Lower lobe of right lung (tissue), 2 donors: ENCODE results near the gene SLC2A11. TPM values are rescaled to one million over a fixed set of nuclear protein-coding genes. Genes with fewer than 3 reads are reported as not detected.
A peak's percentile ranks its signal among the peaks of the same experiment; 100 is the strongest.

Experiments
- ATAC-seq, 2 donors: fragments of 200-7000 bp; cut with Tn5 transposase; one replicate each; pipeline ENCODE4 v1.9.1; 2020 to 2022; ENCODE audit warnings: mild to moderate bottlenecking in 2 of 2, moderate library complexity in 2 of 2
- DNase-seq: peaks from one replicate; pipeline ENCODE4 v3.0.0-alpha.2; 2020
- H3K27ac ChIP-seq: fragments of 200-600 bp; one replicate; pipeline ENCODE4 v1.8.0; 2022
- H3K27me3 ChIP-seq: fragments of 200-600 bp; one replicate; pipeline ENCODE4 v1.8.0; 2022; ENCODE audit warnings: low read depth
- H3K36me3 ChIP-seq: fragments of 200-600 bp; one replicate; pipeline ENCODE4 v1.8.0; 2022; ENCODE audit warnings: mild to moderate bottlenecking
- H3K4me1 ChIP-seq: fragments of 200-600 bp; one replicate; pipeline ENCODE4 v1.8.0; 2022
- H3K4me3 ChIP-seq: fragments of 200-600 bp; one replicate; pipeline ENCODE4 v1.8.0; 2022; ENCODE audit warnings: mild to moderate bottlenecking
- H3K9me3 ChIP-seq: fragments of 200-600 bp; one replicate; pipeline ENCODE4 v1.8.0; 2022
- CTCF ChIP-seq: fragments of 200-600 bp; IDR thresholded peaks from one replicate; pipeline ENCODE4 v1.8.0; 2022; ENCODE audit warnings: antibody characterized with exemption, mild to moderate bottlenecking
- intact Hi-C: fragments of 100-400 bp; cut with DNase I; formaldehyde crosslinking; loops from one replicate; pipeline ENCODE4 v1.11.0; 2022
- total RNA-seq: library from RNA; stranded (reverse); fragmentation: NEBNext Ultra II Directional; extraction: Animal tissue kit (Norgen Biotek cat#: 25700); gene quantifications from one replicate; pipeline ENCODE4 v1.2.1, GENCODE V29; 2021
- donor health status: DM: no; HTN: yes; CAD: no; lungs with severe emphysema.

Gene SLC2A11
- total RNA-seq, 1 donor from 2014 or later = 12.7 TPM

DNA sequence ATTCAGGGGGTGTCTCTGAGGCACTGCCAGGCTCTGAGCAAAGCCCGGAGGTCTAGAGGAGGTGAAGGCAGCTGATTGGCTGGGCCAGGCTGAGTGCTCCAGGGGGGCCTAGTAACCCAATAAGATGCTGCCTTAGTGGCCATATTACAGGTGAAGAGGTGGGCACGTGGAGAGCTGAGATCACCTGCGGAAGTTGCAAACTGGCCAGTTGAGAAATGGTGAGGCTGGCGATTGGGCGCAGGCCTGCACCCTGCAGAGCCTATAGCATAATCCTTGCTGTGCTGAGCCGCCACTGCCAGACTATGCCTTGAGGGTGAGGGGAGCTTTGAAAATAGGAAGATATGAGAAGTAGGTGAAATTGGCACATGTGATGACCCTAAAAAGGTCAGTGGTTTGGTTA lies 40.5 kb upstream of the SLC2A11 start:
- Histone ChIP-seq H3K36me3 (peaks cover 91% of the 10 kb centered on the region), H3K27me3 (no peaks in the 10 kb centered on the region), H3K27ac (no peak overlapping the region), H3K4me3 (no peak overlapping the region), H3K9me3 (no peaks in the 10 kb centered on the region), H3K4me1 (no peaks in the 10 kb centered on the region)
- intact Hi-C loops = no loop called here
- ATAC-seq = peak in 1 of 2 donors; percentile 9
- peak; percentile 16 for DNase-seq
- no peak for TF ChIP-seq CTCF

- no peak for TF ChIP-seq CTCF
- intact Hi-C loops = no loop called here
- H3K36me3 ChIP-seq = peaks cover 92% of the 10 kb centered on the region
Measured at GRCh38 chr22:23818541-23818940, 39.1 kb upstream of the SLC2A11 start.

DNA sequence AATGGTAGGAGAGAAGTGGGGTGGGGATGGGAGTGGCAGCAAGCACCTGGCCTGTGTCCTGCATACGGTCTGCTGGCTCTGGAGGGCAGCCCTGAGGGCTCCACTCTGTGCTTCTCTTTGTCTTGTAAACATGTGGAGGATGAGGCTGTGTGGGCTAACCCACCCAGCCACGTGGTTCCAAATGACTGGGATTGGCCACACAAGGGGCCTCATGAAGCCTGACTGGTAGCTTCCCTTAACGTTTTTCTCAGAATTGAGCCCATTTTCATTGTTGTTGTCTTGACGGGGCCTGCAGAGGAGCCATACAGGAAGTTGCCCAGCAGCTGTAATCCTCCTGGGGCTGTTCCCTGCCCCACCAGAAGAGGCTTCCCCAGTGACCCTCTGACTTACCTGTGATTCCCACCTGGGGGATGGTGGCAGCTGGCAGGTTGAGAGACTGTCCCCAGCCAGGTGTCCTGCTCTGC lies 36.9 kb upstream of the SLC2A11 start:
- no peak for TF ChIP-seq CTCF
- no peaks in the 10 kb centered on the region for H3K4me1 ChIP-seq
- no peaks in the 10 kb centered on the region for H3K27me3 ChIP-seq
- intact Hi-C loops = no loop called here
- H3K9me3 ChIP-seq = no peaks in the 10 kb centered on the region
- no peak overlapping the region for H3K27ac ChIP-seq
- no peak overlapping the region for H3K4me3 ChIP-seq
- DNase-seq = peak; percentile 26
- H3K36me3 ChIP-seq = peaks cover 100% of the 10 kb centered on the region
- ATAC-seq = no peak

More at GRCh38 chr22:23818541-23818940, 39.1 kb upstream of the SLC2A11 start:
- no peak for DNase-seq
- ATAC-seq = no peak
- Histone ChIP-seq H3K27ac (no peak overlapping the region), H3K4me1 (no peaks in the 10 kb centered on the region), H3K27me3 (no peaks in the 10 kb centered on the region), H3K4me3 (no peak overlapping the region), H3K9me3 (no peaks in the 10 kb centered on the region)

GRCh38 chr22:23822101-23822671 lies 35.5 kb upstream of the SLC2A11 start:
- intact Hi-C loops = no loop called here
- peak; percentile 26 for DNase-seq
- Histone ChIP-seq H3K4me1 (no peaks in the 10 kb centered on the region), H3K27me3 (no peaks in the 10 kb centered on the region), H3K27ac (no peak overlapping the region), H3K36me3 (peaks cover 100% of the 10 kb centered on the region), H3K4me3 (no peak overlapping the region), H3K9me3 (no peaks in the 10 kb centered on the region)
- no peak for ATAC-seq
- no peak for TF ChIP-seq CTCF

DNA sequence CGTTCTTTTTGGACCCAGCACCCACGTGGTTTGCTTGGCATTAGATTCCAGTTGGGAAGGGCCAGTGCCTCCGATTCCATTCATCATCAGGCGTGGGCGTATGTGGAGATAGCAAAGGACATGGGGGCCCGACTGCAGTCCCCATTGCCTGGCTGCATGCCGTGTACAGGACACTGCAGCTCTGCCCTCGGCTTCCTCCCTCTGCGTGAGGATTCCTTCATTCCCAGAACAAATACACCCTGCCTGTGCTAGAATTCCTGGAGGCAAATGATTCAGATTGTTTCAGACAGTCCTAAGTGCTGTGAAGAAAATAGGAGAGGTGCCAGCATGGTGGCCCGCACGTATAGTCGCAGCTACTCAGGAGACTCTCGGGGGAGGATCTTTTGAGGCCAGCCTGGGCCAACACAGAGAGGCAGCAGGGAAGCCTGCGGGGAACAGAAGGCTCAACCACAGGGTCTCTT lies 34.3 kb upstream of the SLC2A11 start:
- peaks cover 100% of the 10 kb centered on the region for H3K36me3 ChIP-seq
- ATAC-seq (no peak), DNase-seq (peak; percentile 15)
- H3K27ac ChIP-seq = no peak overlapping the region
- no peaks in the 10 kb centered on the region for H3K4me1 ChIP-seq
- no peak overlapping the region for H3K4me3 ChIP-seq
- intact Hi-C loops = no loop called here
- no peak for TF ChIP-seq CTCF
- H3K9me3 ChIP-seq = no peaks in the 10 kb centered on the region
- H3K27me3 ChIP-seq = no peaks in the 10 kb centered on the region
